Caco-2 (cell line): Measurements from ENCODE around the gene E2F7. TPM values are rescaled to one million over a fixed set of nuclear protein-coding genes. Genes with fewer than 3 reads are reported as not detected.

Source experiments
- BruUV-seq: library from RNA; stranded (reverse); fragments of 400-500 nt; replicated peaks from 2 replicates; lab custom pipeline; 2021; lab: Mats Ljungman, UMichigan
- CTCF ChIA-PET: fragments of 300-600 bp; sonication (Branson Sonifier 250); formaldehyde crosslinking; loops from one replicate; lab custom pipeline; 2022; ENCODE audit warnings: antibody characterized with exemption; lab: Charles Lee
- POLR2A ChIA-PET: fragments of 300-600 bp; sonication (Branson Sonifier 250); formaldehyde crosslinking; loops from one replicate; lab custom pipeline; 2022; ENCODE audit warnings: antibody characterized with exemption; lab: Charles Lee
- DNase-seq, 2 experiments: peaks; one replicate each; pipeline versions ENCODE4 v3.0.0 to v3.0.0-alpha.2; 2020 to 2022
- H3K27me3 ChIP-seq: replicated peaks from 2 replicates; pipeline ENCODE4 v1.6.0; 2011; ENCODE audit warnings: low read length; ENCODE audit not compliant: control insufficient read depth, insufficient read depth
- H3K36me3 ChIP-seq: 2 replicates; pipeline ENCODE4 v1.5.1; 2011; ENCODE audit warnings: low read length; ENCODE audit not compliant: control insufficient read depth, insufficient read depth
- H3K4me1 ChIP-seq: fragments of 250-450 bp; sonication (Bioruptor Pico); 2 replicates; pipeline ENCODE4 v1.5.1; 2020; ENCODE audit warnings: mild to moderate bottlenecking
- H3K4me3 ChIP-seq: 2 replicates; pipeline ENCODE4 v1.5.1; 2011; ENCODE audit warnings: low read depth, mild to moderate bottlenecking, control low read depth, low read length
- H3K9me3 ChIP-seq: fragments of 250-450 bp; sonication (Bioruptor Pico); 2 replicates; pipeline ENCODE4 v1.5.1; 2020; ENCODE audit warnings: mild to moderate bottlenecking, moderate library complexity
- H3K27ac Mint-ChIP-seq: one replicate; pipeline ENCODE4 v1.8.0; 2022; ENCODE audit warnings: mixed read lengths; ENCODE audit not compliant: unreplicated experiment
- H3K27me3 Mint-ChIP-seq: one replicate; pipeline ENCODE4 v1.8.0; 2022; ENCODE audit warnings: mixed read lengths; ENCODE audit not compliant: insufficient read depth, unreplicated experiment
- H3K36me3 Mint-ChIP-seq: one replicate; pipeline ENCODE4 v1.8.0; 2022; ENCODE audit warnings: mild to moderate bottlenecking, mixed read lengths; ENCODE audit not compliant: insufficient read depth, unreplicated experiment
- H3K4me1 Mint-ChIP-seq: one replicate; pipeline ENCODE4 v1.8.0; 2022; ENCODE audit warnings: low read depth, mixed read lengths; ENCODE audit not compliant: unreplicated experiment
- H3K4me3 Mint-ChIP-seq: one replicate; pipeline ENCODE4 v1.8.0; 2022; ENCODE audit warnings: mild to moderate bottlenecking, moderate library complexity, mixed read lengths; ENCODE audit not compliant: unreplicated experiment
- H3K9me3 Mint-ChIP-seq: one replicate; pipeline ENCODE4 v1.8.0; 2022; ENCODE audit warnings: mixed read lengths; ENCODE audit not compliant: unreplicated experiment
- CTCF ChIP-seq, 2 experiments: fragments of 200-600 bp in 1 of 2; IDR thresholded peaks; 1 replicate in 1 of 2; 2 replicates in 1 of 2; pipeline versions ENCODE4 v1.5.1 to v1.8.0; 2011 to 2022; ENCODE audit warnings: antibody characterized with exemption in 1 of 2, control low read depth in 1 of 2, inconsistent platforms in 1 of 2, low read depth in 1 of 2, low read length in 1 of 2, mild to moderate bottlenecking in 1 of 2, moderate library complexity in 1 of 2; ENCODE audit not compliant: insufficient read depth in 1 of 2, severe bottlenecking in 1 of 2, unreplicated experiment in 1 of 2
- intact Hi-C: fragments of 100-400 bp; cut with micrococcal nuclease; formaldehyde crosslinking; loops from one replicate; pipeline ENCODE4 v1.10.0; 2022; ENCODE audit not compliant: unreplicated experiment
- total RNA-seq: library from RNA; stranded (reverse); gene quantifications from 2 replicates; pipeline ENCODE4 v1.2.3, GENCODE V29; 2022

E2F7 gene
- total RNA-seq, 1 experiment from 2014 or later, result 11.6 TPM

- Mint-ChIP-seq H3K27ac (no peak overlapping the region), H3K36me3 (peaks cover 7% of the 10 kb centered on the region), H3K4me1 (no peaks in the 10 kb centered on the region), H3K9me3 (peaks cover 11% of the 10 kb centered on the region), H3K4me3 (no peak overlapping the region), H3K27me3 (no peaks in the 10 kb centered on the region)
- intact Hi-C loops, result no loop called here
- no peak for TF ChIP-seq CTCF (IDR thresholded peaks at IDR 0.05; ENCODE audit: insufficient read depth in 1 of 2, low read depth in 1 of 2, low read length in 1 of 2, severe bottlenecking in 1 of 2, unreplicated experiment in 1 of 2)
- DNase-seq, result no peak
- Histone ChIP-seq H3K9me3 (no peaks in the 10 kb centered on the region), H3K27me3 (no peaks in the 10 kb centered on the region), H3K36me3 (peaks cover 1% of the 10 kb centered on the region; the same call in 1 of the 2 replicates), H3K4me3 (no peak overlapping the region), H3K4me1 (no peaks in the 10 kb centered on the region)
- no TSS peak for BruUV-seq
- ChIA-PET POLR2A (no interaction called here), CTCF (interaction anchor here (0.7 kb wide), 1 partner anchor 9 kb away, joined by 3 read pairs; no protein-coding TSS in a partner anchor)
Measured at GRCh38 chr12:77019920-77020319, 45.4 kb downstream of the E2F7 start.

DNA sequence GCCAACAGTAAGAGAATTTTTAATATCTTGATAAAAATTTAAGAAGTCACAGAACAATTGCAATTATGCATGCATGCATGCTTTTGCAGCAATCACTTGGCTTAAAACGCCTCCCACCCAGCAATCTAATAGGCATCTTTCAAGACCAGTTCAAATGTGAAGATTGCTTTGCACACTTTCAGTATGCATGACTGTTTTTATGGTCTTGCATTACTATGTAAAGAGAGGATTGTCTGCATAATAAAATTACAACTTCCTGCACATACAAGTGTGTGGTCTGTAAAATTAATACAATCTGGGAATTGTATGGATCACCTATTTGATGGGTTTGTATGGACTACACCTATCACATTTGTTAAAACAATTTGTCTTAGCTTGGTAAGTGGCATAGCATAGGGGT is 48.8 kb downstream of the E2F7 start:
- no peaks in the 10 kb centered on the region for H3K9me3 ChIP-seq
- H3K27ac Mint-ChIP-seq, result no peak overlapping the region
- no peaks in the 10 kb centered on the region for H3K36me3 Mint-ChIP-seq
- H3K4me1 Mint-ChIP-seq, result no peaks in the 10 kb centered on the region
- H3K36me3 ChIP-seq, result peaks cover 1% of the 10 kb centered on the region; the same call in 1 of the 2 replicates
- H3K4me3 Mint-ChIP-seq, result no peak overlapping the region
- TF ChIP-seq CTCF (IDR thresholded peaks at IDR 0.05; ENCODE audit: insufficient read depth in 1 of 2, low read depth in 1 of 2, low read length in 1 of 2, severe bottlenecking in 1 of 2, unreplicated experiment in 1 of 2), result no peak
- DNase-seq, result no peak
- BruUV-seq, result no TSS peak
- no peaks in the 10 kb centered on the region for H3K27me3 ChIP-seq
- no peaks in the 10 kb centered on the region for H3K27me3 Mint-ChIP-seq
- peaks cover 11% of the 10 kb centered on the region for H3K9me3 Mint-ChIP-seq
- intact Hi-C loops, result no loop called here
- ChIA-PET POLR2A (no interaction called here), CTCF (no interaction called here)
- no peaks in the 10 kb centered on the region for H3K4me1 ChIP-seq
- no peak overlapping the region for H3K4me3 ChIP-seq

DNA sequence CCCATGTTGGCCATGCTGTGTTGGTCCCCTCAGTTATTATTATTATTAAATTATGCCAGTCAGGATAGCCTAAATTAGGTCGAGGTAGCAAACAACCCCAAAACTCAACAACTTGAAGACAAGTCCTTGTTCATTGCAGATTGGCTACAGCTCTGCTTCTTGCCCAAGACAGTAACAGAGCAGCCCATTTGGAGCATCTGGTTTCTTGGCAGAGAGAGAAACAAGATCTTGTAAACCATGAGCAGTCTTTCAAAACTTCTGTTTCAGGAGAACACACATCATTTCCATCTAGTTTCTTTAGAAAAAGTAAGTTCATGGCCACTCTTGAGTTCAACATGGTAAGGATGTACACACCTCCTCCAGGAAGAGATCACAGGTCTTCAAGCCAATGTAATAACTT is 52.3 kb downstream of the E2F7 start:
- no peaks in the 10 kb centered on the region for H3K36me3 ChIP-seq
- H3K27me3 ChIP-seq, result no peaks in the 10 kb centered on the region
- H3K36me3 Mint-ChIP-seq, result no peaks in the 10 kb centered on the region
- no peaks in the 10 kb centered on the region for H3K9me3 ChIP-seq
- no peak overlapping the region for H3K27ac Mint-ChIP-seq
- no peak overlapping the region for H3K4me3 Mint-ChIP-seq
- H3K9me3 Mint-ChIP-seq, result peaks cover 11% of the 10 kb centered on the region
- CTCF ChIA-PET, result no interaction called here
- no peaks in the 10 kb centered on the region for H3K4me1 ChIP-seq
- no peak overlapping the region for H3K4me3 ChIP-seq
- DNase-seq, result no peak
- no peak for TF ChIP-seq CTCF (IDR thresholded peaks at IDR 0.05; ENCODE audit: insufficient read depth in 1 of 2, low read depth in 1 of 2, low read length in 1 of 2, severe bottlenecking in 1 of 2, unreplicated experiment in 1 of 2)
- POLR2A ChIA-PET, result no interaction called here
- H3K27me3 Mint-ChIP-seq, result peaks cover 2% of the 10 kb centered on the region
- no TSS peak for BruUV-seq
- H3K4me1 Mint-ChIP-seq, result peaks cover 6% of the 10 kb centered on the region
- intact Hi-C loops, result no loop called here
